ENCODE data around the gene BPIFB4.
"Not testable (repeated sequence)": the region's sequence is repeated elsewhere in the genome, so short reads cannot be mapped to it uniquely, and the experiment has no call there.

Gene BPIFB4

DNA sequence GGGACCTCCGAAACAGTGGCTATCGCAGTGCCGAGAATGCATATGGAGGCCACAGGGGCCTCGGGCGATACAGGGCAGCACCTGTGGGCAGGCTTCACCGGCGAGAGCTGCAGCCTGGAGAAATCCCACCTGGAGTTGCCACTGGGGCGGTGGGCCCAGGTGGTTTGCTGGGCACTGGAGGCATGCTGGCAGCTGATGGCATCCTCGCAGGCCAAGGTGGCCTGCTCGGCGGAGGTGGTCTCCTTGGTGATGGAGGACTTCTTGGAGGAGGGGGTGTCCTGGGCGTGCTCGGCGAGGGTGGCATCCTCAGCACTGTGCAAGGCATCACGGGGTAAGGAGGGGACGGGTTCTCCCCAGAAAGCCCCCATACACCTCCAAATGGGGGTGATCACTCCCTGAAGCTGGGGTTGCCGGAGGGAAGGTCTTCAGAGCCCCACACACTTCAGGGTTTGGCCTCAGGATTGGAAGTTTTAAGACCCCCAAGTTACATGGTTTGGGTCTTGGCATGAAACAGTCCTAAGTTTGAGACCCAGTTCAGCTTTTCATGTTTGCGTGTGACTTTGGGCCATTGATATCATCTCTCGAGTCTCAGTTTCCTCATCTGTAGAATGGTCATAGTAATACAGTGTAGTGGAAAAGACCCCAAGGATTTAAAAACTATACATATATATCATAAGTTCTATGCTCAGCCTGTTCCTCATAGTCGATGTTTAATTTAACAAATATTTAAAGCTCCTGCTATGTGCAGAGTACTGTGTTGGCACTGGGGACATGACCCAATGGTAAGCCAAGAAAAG, 4.3 kb downstream of the BPIFB4 start:
- FAIRE-seq (no peak), DNase-seq (ENCODE audit: insufficient read length, low spot score) (no peak)

DNA sequence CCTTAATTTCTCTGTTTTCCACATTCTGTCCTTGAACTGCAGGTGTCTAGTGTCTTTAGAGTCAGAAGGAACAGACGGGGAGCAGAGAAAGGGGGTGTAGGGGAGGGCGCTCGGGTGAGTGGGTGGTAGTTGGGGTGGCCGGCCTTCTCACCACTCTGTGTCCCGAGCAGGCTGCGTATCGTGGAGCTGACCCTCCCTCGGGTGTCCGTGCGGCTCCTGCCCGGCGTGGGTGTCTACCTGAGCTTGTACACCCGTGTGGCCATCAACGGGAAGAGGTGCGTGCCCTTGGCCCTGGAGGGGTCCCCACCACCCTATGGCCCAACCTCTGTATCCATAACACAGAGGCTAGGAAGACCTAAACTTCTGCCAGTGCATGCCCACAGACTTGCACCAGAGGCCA, 5.3 kb downstream of the BPIFB4 start:
- FAIRE-seq (no peak), DNase-seq (ENCODE audit: insufficient read length, low spot score) (no peak)

DNA sequence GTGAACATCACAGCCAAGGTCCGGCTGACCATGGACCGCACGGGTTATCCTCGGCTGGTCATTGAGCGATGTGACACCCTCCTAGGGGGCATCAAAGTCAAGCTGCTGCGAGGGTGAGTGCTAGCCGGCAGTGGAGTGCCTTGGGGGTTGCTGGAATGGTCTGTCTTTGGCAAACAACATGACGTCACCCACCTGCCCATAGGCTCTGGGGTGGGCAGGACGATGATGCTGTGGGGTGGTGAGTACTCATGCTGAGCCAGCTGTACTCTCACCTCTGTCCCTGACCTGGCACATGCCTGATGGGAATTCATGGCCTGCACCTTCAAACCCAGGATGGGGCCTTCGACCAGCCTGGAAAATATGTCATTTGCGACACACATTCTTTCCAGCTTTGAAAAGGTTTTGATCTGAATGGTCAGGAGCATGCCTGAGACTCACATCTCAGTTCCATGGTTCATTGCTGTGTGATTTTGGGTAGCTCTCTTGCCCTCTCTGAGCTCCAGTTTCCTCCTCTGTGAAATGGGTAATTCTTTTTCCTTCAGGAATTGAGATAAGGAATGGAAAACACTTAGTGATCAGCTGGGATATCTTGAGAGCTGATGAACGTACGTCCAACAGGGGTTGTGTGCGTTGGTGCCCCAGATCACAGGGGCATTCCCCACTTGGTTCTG, 6.7 kb downstream of the BPIFB4 start:
- DNase-seq (ENCODE audit: insufficient read length, low spot score) (no peak), FAIRE-seq (peak; percentile 72)

DNA sequence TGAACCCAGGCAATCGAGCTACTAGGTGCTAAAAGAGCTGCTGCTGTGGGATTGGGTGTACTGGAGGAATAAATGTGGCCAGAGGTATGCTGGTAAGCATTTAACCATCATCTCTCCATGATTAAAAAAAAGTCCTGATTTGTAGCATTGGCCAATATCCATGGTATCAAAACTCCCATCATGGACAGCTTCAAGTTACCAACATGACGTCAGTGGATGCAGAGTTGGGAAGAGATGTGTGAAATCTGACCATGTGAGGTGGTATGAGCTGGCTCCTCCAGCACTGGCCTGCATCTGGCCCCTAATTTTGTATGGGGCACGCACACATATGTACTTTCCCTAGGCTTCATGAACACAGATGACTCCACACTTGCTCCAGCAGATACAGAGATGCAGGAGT, 11.7 kb downstream of the BPIFB4 start:
- DNase-seq (ENCODE audit: insufficient read length, low spot score): no peak
- FAIRE-seq: no peak

DNA sequence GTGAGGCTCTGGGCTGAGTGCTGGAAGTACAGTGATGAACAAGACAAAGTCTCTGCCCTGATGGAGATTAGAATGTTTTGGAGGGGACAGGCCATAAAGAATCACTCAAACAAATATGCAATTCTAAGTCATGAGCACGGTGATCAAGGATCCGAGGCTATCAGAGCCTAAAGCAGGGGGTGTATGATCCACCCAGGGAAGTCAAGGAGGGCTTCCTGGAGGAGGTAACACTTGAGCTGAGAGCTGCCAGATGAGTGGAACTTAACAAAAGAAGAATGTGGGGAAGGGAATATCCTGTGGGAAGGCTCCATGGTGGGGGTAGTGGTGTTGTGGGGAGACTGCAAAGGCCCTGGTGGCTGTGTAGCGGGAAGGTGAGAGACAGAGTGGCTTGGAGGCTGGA, 12.2 kb downstream of the BPIFB4 start:
- FAIRE-seq (no peak), DNase-seq (ENCODE audit: insufficient read length, low spot score) (no peak)

DNA sequence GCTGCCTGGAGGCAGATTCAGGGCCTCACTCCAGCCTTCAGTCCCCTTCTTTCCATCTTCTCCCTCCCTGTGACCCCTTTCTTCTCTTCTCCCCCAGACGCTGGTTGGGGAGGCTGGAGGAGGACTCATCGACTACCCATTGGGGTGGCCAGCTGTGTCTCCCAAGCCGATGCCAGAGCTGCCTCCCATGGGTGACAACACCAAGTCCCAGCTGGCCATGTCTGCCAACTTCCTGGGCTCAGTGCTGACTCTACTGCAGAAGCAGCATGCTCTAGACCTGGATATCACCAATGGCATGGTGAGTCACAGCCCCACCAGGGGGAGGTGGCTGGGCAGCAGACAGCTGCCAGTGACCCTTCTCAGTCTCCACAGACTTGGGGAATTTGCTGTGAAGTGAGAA, 12.9 kb downstream of the BPIFB4 start:
- DNase-seq (ENCODE audit: insufficient read length, low spot score) (no peak), FAIRE-seq (no peak)

DNA sequence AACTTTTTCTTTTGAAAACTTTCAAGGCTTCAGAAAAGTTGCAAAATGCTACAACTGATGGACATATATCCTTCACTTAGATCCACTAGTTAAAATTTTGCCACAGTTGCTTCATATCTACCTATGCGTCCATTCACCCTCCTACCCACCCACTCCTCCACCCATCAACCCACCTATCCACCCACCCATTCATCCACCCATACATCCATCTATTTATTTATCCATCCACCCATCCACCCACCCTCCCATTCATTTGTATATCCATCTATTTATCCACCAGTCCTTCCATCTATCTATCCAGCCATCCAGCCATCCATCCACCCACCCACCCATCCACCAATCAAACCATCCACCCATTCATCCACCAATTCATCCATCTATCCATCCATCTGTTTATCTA, 13.6 kb downstream of the BPIFB4 start:
- FAIRE-seq: no peak
- no peak for DNase-seq (ENCODE audit: insufficient read length, low spot score)

DNA sequence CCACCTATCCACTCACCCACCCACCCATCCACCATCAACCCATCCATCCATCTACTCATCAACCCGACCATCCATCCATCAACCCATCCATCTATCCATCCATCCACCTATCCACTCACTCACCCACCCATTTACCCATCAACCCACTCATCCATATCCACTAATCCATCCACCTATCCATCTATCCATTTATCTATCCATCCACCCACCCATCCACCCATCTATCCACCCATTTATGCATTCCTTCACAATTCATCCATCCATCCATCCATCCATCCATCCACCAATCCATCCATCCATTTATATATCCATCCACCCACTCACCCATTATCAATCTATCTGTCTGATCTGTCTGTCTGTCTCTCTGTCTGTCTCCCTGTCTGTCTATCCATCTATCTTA, 14.1 kb downstream of the BPIFB4 start:
- DNase-seq (ENCODE audit: insufficient read length, low spot score) (no peak), FAIRE-seq (peak; percentile 28)

DNA sequence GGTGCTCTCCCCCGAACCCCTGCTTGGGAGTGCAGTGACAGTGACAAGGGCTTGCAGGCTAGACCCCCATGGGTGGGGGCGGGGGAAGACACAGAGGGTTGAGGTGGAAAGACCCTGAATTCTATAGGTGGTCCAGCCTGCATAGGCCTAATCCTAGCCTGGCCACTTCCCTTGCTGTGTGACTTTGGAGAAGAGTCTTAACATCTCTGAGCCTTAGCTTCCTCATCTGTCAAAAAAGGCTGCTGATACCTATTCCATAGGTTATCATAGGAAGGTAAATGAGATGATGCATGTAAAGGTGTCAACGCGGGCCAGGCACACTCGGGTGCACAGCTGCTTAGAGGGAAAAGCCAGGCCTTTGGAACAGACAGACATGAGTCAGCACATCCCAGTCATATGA, 15.8 kb downstream of the BPIFB4 start:
- no peak for DNase-seq (ENCODE audit: insufficient read length, low spot score)
- FAIRE-seq: no peak

DNA sequence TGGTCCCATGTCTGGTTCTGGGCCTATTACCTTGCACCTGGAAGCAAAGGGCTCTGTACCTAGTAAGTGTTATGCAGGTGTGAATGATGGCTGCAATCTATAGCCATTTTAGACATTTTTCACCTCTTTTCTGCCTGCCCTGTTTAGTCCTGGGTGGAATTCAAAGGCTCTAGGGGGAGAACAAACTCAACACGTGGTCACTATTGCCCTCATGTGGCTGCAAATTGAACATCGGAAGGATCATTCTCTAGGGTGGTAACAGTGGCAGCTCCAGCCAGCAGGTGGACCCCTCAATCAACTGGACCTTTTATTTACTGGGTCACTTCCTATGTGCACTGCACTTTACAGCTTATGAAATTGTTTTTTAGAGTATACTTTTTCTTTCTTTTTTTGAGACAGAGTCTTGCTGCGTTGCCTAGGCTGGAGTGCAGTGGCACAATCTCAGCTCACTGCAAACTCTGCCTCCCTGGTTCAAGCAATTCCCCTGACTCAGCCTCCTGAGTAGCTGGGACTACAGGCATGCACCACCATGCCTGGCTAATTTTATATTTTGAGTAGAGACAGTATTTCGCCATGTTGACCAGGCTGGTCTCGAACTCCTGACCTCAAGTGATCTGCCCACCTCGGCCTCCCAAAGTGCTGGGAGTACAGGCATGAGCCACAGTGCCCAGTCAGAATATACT, 16.6 kb downstream of the BPIFB4 start:
- peak; percentile 90 for FAIRE-seq

DNA sequence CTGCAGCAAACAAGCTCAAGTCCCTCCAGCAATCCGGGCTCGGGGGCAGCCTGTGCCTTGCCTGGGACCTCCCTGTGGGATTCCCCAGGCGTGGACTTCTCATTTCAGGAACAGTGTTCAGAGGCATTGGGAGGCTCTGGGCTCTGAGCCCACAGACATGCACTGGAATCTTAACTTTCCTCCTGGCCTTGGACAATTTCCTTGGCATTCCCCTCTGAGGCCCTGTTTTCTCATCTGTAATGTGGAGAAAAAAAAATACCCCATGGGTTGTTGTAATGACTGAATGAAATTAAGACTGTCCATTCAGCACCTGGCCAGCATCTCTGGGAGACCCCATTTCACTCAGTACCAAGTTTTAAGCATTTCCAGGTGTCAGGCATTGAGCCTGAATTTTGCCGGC, 17.6 kb downstream of the BPIFB4 start:
- no peak for FAIRE-seq
- DNase-seq (ENCODE audit: insufficient read length, low spot score): no peak

More for the DNA sequence above, 16.6 kb downstream of the BPIFB4 start:
- peak; percentile 87 for DNase-seq (ENCODE audit: insufficient read length, low spot score)

DNA sequence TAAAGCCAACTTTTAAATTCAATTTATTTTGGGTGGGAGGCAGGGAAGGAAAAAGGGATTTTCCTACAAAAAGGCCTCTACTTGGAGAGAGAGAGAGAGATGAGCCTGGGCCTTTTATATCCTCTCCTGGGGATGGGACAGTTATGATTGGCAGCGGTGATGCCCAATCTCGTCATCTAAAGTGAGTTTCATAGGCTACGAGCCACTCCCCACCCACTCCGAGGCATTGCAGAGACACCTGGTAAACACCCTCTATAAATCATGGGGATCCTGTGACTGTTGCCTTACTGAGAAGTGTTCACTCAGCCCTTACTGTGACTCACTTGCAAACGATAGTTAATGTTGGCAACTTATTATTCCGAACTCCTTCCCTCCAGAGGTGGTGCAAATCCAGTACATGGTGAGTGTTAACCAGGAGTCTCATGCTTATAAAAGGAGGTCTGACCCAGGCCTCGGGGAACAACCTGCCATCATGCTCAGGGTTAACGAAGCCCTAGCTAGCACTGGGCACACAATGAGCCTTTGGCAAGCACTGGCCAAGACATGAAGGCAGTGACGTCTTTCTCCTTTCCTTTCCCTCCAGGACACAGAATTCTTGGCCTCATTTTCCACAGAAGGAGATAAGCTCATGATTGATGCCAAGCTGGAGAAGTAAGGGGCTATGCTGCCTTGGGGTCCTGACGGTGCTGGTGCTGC, 20.5 kb downstream of the BPIFB4 start:
- peak; percentile 20 for FAIRE-seq
- no peak for DNase-seq (ENCODE audit: insufficient read length, low spot score)

DNA sequence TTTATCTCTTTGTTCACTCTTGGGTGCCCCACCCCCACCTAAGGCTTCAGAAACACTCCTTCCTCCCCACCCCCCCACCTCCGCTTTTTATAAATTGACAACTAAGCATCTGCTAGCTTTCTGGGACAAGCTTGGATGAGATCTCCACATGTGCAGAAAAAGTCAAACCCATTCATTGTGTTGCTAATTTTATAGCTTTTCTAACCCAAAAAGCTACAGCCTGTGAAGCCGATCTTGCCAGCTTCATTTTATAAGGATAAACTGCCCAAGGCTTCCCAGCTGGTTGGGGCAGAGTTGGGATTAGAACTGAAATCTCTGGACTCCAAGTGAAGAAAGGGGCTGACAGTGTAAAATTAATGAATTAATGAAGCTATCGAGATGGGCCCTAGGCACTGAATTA, 24.1 kb downstream of the BPIFB4 start:
- no peak for FAIRE-seq
- DNase-seq (ENCODE audit: insufficient read length, low spot score): no peak

DNA sequence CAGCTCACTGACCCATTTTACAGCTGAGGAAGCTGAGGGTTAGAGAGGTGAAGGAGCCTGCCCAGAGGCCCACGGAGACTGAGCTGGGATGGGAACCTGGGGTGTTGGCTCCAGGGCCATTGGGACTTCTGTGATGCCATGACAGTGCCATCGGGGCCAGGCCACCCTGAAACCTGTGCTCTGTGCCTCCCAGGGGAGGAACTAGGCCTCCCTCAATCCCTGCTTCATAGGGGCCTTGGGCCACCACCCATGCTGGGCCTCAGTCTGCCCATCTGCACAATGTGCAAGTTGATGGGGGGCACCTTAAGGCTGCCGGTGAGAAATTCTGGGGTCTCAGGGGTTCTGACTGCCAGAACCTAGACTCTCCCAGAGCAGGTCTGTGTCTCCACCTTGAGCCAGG, 24.9 kb downstream of the BPIFB4 start:
- no peak for FAIRE-seq
- DNase-seq (ENCODE audit: insufficient read length, low spot score): no peak

DNA sequence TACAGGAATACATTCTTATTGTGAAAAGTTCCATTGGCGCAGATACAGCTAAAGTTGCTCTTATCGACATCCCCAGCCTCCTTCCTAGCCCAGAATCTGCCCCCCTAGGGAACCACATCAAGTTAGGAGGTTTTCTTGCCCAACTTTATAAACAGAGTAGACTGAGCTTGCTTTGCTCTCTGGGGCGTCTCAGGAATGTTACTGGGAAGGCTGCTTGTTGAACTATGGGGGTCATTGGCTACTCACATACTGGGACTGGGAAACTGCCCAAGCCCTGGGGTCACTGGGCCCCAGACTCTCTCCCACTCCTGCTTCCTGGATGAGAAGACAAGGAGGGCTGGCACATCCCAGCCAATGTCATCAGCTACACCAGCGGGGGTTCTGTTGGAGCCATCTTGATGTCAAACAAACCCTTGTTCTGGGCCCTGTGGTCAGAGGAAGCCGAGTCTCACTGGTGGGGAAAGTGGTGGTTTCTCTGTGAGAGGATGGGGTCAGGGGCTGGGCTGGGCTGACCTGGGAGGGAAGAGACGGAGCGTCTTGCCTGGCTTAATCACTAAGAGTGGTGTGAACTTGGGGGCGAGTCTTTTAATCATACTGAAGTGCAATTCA, 26.0 kb downstream of the BPIFB4 start:
- no peak for FAIRE-seq
- DNase-seq (ENCODE audit: insufficient read length, low spot score): no peak

DNA sequence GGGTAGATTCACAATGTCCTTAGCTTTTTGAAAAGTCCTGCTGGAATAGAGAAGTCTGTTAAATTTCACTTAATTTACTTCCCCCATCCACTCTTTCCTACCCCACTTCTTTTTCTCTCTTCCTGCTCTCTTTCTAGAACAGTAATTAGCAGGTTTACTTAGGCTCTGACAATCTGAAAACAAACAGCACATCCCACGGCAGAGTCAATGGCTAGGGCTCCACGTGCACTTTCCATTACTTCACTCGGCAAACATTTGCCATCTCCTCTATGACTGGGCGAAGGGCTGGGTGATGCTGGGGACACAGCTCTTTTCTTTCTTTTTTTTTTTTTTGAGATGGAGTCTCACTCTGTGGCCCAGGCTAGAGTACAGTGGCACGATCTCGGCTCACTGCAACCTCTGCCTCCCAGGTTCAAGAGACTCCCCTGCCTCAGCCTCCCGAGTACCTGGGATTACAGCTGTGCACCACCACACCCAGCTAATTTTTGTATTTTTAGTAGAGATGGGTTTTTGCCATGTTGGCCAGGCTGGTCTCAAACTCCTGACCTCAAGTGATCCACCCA, 26.7 kb downstream of the BPIFB4 start:
- not testable (repeated sequence) for DNase-seq (ENCODE audit: insufficient read length, low spot score); FAIRE-seq

DNA sequence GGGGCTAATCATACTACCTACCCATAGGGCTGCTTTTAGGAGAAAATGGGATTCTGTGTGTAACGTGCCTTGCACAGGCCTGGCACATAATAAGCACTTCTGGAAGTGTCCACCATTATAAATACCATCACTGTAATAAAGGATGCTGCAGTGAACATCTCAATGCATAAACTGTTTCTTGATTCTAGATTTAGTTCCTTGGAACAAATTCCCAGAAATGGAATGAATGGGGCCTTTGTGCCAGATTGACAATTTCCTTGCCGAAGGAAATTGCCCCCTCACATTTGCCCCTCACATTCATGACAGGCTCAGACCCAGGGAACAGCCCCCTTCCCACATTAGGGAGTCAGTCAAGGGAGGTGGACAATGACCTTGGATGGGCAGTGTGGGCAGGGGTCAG, 29.2 kb downstream of the BPIFB4 start:
- FAIRE-seq: no peak
- no peak for DNase-seq (ENCODE audit: insufficient read length, low spot score)

DNA sequence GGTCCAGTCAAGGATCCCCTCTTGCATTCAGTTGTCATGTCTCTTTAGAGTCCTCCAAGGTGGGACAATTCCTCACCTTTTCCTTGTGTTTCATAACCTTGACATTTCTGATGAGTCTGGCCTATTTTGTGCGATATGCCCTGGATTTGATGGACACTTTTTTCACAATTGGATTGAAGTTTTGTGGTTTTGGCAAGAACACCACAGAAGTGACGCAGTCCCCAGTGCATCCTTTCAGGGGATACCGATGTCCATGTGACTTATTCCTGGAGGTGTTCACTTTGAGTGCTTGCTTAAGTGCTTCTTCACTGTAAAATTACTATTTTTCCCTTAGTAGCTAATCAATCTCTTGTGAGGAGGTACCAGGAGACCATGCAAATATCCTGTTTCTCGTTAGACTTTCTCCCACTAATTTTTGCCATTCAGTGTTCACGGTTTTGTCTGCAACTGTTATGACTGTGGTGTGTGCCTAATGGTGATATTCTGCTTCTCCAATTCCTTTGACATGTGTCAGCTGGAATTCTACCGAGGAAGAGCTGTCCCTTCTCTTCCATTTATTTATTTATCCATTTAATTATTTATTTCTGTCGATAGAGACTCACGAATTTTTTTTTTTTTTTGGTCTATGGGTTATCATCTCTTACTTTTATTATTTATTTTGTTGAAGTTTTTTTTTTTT, 30.8 kb downstream of the BPIFB4 start:
- DNase-seq (ENCODE audit: insufficient read length, low spot score): no peak
- no peak for FAIRE-seq

DNA sequence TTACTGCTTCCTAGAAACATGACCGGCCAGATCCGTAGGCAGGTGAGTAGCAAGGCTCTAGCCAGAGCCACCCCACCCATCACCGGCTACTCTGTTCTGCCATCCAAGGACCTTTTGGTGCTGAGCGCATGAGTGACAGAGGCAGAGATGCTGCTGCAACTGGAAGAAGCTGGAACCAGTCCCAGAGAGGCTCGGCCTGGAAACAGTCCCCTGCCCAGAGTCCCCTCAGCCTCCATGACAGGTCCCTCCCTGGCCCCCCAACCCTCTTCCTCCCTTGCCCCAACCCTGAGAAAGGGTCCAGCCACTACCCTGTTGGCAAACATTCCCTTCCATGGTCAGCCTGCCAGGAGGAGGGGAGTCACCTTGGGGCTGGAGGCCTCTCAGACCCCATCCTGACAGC, 31.9 kb downstream of the BPIFB4 start:
- DNase-seq (ENCODE audit: insufficient read length, low spot score): no peak
- FAIRE-seq: no peak
